ENCODE results near the gene KHDC4.
"Not testable (repeated sequence)": the region's sequence is repeated elsewhere in the genome, so short reads cannot be mapped to it uniquely, and the experiment has no call there.

The KHDC4 gene

DNA sequence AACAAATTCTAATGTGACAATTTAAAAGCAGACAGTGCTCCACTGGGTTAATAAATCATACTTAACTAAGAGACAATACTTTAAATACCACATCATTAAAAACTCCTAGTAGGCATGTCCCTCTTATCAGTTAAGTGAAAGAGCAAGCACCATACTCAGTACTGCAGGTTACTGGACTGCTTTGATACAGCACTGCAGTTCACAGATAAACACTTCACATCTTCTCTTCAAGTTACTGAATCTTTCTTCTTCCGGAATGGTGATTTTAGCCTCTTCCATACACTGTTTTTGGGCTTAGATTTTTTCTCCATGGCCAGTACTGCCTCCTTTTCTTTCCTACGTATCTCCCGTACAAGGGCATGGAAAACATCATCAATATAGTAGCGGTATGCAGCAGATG, 34.1 kb downstream of the KHDC4 start:
- DNase-seq (ENCODE audit: low read depth in 2 of 2): no peak

DNA sequence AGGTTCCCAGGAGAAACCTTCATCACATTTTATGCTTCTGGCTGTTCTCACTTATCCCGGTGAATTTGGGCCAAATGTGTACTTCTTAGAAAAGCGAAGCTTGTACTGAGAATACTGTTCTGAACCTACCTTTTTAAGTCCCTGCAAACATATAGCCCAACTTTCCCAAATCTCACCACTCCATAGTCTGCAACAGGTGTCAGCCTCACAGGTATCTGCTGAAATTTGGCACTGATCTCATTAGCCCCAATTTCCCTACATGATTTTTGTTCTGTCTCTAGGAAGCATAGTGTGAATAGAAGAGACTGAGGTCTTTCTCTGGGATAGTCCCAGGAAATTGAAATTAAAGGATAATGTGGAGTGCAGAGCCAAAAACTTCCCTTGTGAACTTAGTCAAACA, 34.5 kb downstream of the KHDC4 start:
- no peak for DNase-seq (ENCODE audit: low read depth in 2 of 2)

DNA sequence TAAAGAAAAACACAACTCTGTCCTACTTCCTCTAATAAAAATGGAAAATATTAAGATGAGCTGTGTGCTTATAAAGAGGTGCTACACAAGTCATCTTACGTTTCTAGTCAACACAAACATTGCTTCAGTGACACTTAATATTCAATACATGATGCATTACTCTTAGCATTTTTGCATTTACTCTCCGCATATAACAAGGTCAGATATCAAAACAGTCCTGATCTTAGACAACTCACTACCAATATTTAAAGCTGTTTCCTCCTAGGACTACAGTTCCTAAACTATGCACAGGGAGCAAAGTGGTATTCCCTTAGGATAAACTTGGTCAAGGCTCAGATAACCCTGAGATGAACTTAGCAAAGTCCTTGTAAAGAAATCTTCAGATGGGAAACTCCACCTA, 35.3 kb downstream of the KHDC4 start:
- DNase-seq (ENCODE audit: low read depth in 2 of 2): no peak

DNA sequence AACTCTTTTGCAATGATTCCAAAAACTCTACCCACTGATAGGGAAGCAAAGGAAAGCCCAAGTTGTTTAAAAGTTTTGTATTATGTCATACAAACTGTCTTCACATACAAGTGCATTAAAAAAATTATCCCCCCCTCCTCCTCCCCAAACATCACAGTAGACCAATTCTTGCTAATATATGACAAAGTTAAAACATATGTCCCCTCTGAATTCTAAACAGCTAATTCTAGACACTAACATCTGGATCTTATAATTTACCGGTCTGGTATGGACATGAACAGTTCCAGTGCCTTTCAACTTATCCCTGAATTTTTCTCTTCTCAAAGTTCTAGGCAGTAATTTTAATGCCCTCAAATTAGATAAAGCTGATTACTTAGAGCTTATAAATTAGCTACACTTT, 36.5 kb downstream of the KHDC4 start:
- DNase-seq (ENCODE audit: low read depth in 2 of 2): peak in 1 of 2 experiments; percentile 22

DNA sequence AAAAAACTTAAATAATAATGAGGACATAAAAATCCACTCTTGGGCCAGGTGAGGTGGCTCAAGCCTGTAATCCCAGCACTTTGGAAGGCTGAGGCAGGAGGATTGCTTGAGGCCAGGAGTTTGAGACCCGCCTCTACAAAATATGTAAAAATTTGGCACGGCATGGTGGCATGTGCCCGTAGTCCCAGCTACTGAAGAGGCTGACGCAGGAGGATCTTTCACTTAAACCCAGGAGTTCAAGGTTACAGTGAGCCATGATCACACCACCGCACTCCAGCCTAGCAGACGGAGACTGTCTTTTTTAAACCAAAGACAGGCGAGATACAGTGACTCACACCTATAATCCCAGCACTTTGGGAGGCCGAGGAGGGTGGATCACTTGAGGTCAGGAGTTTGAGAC, 37.7 kb downstream of the KHDC4 start:
- not testable (repeated sequence) for DNase-seq (ENCODE audit: low read depth in 2 of 2)

DNA sequence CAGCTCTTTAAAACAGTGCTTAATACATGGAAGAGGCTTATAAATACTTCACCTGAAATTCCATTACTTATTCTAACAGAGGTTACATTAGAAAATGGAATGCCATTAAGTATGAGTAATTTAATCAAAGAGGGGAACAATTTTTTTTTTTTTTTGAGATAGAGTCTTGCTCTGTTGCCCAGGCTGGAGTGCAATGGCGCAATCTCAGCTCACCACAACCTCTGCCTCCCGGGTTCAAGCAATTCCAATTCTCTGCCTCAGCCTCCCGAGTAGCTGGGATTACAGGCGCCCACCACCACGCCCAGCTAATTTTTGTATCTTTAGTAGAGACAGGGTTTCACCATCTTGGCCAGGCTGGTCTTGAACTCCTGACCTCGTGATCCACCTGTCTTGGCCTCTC, 38.6 kb downstream of the KHDC4 start:
- DNase-seq (ENCODE audit: low read depth in 2 of 2): not testable (repeated sequence)

DNA sequence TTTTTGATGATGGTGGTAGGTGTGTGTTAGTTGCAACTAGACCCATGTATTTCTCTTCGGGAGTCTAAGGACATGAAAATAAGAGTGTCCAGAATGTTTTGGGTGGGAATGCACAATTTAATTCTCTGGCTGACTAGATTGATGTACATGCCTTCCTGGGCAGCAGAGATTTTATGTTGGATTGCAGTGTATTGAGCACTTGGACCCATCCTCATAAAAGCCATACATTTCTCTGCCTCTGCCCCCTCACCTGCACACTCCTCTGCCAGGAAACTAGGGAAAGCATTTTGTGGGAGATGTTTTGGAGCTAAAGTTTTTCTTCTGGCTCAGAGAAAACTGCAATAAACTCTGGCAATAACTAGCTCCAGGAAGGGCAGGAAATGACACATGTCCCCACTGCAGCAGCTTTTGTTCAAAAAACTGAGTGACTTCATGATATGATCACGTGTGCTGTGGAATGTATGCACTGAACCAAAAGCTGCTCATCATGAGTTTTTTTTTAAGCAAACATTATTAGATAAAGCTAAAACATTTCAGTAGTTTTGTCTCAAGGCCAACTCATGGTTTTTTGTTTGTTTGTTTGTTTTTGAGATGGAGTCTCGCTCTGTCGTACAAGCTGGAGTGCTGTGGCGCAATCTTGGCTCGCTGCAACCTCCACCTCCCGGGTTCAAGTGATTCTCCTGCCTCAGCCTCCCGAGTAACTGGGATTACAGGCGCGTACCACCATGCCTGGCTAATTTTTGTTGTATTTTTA, 40.6 kb downstream of the KHDC4 start:
- peak; percentile 48 to 53 for DNase-seq (ENCODE audit: low read depth in 2 of 2)

DNA sequence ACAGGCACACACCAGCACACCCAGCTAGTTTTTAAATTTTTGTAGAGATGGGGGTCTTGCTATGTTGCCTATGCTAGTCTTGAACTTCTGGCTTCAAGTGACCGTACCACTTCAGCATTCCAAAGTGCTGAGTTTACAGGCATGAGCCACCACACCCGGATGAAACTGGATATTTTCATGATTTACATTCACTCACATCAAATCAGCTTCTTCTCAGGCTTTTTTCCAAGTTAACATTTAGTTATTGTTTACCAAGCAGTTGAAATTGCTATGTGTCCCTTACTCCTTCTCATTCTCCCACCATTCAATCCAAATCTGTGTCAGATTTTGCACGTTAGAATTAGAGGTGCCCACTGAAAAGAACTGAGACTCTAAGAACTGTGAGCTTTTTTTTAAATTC, 41.4 kb downstream of the KHDC4 start:
- DNase-seq (ENCODE audit: low read depth in 2 of 2): peak in 1 of 2 experiments; percentile 37

DNA sequence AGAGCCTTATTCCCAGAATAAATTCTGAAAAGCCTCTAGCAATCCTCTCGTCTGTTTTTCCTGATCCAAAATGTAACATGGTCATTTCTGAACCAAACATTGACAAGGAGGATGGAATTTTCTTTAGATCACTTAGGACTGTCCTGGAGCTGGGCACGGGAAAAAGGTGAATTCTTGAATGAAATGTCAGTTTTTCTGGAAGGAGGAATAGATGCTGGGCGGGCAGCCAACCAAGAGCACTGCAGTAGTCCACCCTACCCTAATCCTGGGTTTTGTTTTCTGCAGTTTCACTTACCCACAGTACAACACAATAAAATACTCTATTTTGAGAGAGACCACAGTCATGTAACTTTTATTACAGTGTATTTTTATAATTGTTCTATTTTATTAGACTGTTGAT, 44.0 kb downstream of the KHDC4 start:
- no peak for DNase-seq (ENCODE audit: low read depth in 2 of 2)

DNA sequence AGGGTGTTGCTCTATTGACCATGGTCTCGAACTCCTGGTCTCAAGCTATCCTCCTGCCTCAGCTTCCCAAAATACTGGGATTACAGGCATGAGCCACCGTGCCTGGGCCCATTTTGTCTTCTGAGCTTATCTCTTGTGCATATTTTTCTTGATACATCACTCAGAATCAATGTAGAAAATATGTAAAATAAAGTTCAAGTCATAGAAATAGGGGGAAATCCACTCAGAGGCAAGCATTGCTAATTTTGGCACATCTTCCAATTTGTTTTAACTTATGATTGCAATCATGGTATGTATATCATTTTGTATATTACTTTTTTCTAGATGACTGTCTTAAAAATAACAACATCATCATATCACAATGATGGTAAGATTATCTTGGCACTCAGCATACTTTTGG, 44.6 kb downstream of the KHDC4 start:
- DNase-seq (ENCODE audit: low read depth in 2 of 2): no peak

DNA sequence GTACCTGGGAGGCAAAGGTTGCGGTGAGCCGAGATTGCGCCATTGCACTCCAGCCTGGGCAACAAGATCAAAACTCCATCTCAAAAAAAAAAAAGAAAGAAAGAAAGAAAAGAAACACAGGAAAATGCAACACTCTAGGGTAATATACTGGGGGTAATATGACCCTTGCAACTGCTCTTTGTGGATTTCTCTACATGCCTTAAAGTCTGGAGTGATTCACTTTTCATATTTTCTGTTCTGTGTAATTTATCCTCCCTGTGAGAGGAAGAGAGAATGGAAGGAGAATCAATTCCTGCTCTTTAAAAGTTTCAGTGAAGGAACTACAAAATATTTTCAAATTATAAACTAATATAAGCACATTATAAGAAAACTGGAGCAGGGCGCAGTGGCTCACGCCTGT, 45.7 kb downstream of the KHDC4 start:
- no peak for DNase-seq (ENCODE audit: low read depth in 2 of 2)

DNA sequence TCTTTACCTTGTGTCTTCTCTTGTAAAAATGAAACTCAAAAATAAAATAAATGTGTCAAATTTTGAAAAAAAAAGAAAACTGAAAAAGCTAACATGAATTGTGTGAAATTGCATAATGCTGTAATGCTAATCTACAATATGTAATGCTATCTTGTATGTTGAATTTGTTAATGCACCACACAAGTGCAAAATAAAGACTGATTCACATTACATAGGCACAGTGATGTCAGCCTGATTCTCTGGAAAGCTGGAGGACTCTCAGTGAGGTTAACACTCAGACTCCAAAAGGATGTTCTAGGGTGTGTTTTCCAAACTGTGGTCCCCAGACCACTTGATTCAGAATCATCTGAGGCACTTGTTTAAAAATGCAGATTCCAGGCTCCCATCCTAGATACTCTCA, 49.2 kb downstream of the KHDC4 start:
- no peak for DNase-seq (ENCODE audit: low read depth in 2 of 2)

DNA sequence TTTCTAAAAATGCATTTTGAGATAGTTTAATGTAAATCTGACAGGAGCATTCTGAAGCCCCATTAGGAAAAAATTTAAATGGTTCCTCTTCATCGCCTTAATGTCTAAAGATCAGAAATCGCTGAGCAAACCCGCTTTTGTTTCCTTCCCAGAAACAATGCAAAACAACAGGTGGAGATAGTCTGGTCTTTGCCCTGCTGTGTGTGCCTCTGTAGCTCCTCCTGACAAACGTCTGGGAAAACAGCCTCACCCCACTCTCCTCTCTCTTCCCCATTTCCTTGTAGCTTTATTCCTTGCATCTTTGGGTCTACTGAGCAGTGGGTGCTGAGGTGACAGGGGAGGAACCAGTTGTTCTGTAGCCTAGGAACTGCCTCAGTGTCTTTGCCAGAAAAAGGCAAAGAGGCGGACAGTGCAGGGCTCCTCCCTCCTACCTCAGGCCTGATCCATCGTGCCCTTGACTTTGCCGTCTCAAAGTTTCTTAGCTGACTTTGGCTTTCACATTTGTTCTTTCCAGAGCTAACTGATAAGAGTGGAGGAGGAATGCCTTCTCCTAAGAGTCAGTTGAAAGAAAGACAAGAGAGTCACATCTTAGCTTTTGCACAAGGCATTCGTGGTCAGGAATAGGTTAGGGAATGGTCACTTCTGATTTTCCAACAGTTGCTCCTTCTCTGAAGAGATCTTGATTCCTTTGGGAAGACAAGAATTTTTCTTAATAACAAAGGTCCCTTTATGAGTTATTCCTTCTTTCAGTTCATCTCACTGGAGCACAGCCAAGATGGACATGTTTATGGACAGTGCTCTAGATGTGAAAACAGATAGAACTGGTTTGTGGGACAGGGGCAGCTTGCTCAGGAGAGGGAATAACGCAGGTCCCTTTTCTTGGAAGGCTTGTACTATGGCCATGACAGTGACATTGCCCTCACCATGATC, 49.9 kb downstream of the KHDC4 start:
- no peak for DNase-seq (ENCODE audit: low read depth in 2 of 2)

DNA sequence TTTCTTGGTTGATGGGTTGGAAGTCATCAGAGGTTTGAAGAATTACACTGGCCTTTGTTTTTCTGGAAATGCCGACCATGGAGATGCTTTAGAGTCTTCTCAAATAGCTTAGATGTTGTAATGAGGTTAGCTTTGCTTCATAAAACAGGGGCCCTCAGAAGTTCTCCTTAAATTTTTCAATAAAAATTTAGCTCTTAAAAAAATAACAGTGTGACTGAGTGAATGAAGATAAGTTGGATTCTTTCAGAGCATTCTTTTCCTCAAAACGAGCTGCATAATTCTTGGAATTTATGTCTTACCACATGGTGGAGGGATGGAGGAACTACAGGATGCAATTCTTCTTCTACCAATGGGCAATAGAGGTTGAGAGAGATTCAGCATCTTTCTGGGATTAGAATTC, 51.4 kb downstream of the KHDC4 start:
- no peak for DNase-seq (ENCODE audit: low read depth in 2 of 2)

DNA sequence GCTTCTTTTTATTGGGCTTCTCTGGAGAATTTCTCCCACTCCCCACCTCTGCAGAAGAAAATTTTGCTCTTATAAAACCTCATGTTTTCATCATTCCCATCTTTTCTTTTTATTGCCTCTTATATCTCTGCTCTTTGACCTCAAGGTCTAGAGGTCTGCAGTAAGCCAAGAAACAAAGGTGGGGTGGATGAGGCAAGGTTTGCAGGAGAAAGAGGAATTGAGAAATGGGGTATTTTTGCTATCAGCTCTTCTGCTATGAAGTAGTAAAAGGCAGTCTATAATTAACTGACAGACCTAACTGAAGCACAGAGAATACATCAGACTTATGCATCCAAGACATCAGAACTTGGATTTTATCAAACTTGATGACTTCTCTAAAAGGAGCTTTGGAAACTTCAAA, 52.0 kb downstream of the KHDC4 start:
- DNase-seq (ENCODE audit: low read depth in 2 of 2): no peak

DNA sequence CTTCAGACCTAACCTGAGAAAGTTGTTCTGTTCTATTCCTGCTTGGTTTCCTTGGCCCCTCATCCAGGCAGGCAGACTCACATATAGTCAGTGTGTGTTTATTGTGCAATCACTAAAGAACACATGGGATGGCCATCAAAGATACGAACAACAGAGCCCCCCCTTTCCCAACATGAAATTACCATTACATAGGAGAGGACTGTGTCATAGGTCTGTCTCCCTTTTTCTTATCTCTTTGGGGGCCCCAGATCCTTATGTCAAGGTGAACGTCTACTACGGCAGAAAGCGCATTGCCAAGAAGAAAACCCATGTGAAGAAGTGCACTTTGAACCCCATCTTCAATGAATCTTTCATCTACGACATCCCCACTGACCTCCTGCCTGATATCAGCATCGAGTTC, 53.3 kb downstream of the KHDC4 start:
- no peak for DNase-seq (ENCODE audit: low read depth in 2 of 2)

DNA sequence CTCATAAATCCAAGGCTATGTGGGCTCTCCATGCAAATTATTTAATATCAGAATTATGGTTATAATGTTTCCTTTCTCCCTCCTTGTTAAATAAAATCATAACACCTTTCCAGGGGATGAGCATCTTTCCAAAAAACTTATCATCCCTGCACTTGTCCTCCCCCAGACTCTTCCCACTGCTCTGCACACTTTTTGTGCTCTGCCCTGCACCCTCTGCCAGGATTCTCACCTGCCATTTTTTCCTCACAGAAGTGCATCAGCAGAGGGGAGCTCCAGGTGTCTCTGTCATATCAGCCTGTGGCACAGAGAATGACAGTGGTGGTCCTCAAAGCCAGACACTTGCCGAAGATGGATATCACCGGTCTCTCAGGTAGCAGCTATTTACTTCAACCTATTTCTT, 54.0 kb downstream of the KHDC4 start:
- DNase-seq (ENCODE audit: low read depth in 2 of 2): no peak

DNA sequence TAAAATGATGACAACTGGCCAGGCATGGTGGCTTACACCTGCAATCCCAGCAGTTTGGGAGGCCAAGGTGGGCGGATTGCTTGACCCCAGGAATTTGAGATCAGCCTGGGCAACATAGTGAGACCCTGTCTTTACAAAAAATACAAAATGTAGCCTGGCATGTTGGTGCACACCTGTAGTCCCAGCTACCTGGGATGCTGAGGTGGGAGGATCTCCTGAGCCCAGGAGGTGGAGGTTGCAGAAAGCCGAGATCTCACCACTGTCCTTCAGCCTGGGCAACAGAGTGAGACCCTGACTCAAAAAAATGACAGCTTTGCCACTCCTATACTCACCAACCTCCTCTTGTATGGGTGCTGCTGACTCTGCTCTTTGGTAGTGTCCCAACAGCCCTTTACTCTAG, 56.3 kb downstream of the KHDC4 start:
- no peak for DNase-seq (ENCODE audit: low read depth in 2 of 2)

DNA sequence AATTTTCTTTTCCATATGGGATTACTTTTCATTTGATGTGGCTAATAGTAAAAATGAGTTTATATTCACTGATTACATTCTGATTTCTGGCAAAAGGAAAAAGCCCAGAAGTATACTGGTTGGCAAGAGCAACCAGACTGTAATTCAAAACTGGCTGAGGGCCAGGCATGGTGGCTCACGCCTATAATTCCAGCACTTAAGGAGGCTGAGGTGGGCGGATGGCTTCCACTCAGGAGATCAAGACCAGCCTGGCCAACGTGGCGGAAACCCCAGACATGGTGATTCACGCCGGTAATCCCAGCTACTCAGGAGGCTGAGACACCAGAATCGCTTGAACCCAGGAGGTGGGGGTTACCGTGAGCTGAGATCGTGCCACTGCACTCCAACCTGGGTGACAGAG, 60.4 kb downstream of the KHDC4 start:
- DNase-seq (ENCODE audit: low read depth in 2 of 2): no peak

DNA sequence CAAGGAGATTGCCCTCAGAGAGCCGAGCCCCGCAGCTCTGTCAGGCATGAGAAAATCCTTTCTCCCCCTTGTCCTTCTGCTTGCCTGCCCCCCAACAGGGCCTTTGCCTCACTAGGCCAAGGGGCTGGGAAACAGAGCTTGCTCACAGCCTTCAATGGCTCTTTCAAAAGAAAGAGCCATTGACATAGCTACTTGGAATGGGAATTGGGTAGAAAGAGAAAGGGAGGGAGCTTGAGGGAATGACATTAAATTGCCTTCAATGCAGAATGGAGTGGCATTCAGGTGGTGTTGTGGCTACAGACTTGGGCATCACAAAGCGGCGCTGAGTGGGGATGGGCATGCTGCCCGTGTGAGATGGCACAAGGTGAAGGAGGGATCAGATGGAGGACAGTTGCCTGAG, 61.7 kb downstream of the KHDC4 start:
- DNase-seq (ENCODE audit: low read depth in 2 of 2): no peak

DNA sequence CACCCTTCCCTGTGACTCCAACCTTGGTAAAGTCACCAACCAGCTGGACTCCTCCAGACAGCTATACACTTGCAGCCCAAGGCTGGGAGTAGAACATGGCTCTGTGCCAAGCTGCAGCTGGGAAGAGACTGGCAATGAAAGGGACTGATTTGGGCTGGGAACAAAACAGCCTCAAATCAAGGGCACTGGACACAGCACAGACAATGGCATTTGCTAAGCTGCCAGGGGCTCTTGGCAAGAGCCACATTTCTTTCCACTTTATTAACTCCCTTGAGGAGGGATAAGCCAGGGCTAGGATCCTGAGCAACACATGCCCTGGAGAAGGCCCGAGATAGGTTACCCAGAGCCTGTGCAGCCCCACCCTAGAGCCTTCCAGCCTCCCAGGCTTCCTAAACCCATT, 62.8 kb downstream of the KHDC4 start:
- no peak for DNase-seq (ENCODE audit: low read depth in 2 of 2)

DNA sequence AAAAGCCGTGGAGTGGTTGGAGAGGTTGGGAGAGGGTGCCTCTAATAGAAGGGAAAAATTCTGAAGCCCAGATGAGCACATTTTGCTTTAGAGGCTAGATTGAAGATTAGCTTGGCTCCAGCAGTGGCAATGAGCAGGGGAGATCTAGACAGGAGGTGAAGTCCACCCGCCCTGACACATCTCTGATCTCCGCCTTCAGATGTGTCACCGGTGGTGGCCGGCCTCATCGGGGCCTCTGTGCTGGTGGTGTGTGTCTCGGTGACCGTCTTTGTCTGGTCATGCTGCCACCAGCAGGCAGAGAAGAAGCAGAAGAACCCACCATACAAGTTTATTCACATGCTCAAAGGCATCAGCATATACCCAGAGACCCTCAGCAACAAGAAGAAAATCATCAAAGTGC, 66.4 kb downstream of the KHDC4 start:
- DNase-seq (ENCODE audit: low read depth in 2 of 2): no peak

DNA sequence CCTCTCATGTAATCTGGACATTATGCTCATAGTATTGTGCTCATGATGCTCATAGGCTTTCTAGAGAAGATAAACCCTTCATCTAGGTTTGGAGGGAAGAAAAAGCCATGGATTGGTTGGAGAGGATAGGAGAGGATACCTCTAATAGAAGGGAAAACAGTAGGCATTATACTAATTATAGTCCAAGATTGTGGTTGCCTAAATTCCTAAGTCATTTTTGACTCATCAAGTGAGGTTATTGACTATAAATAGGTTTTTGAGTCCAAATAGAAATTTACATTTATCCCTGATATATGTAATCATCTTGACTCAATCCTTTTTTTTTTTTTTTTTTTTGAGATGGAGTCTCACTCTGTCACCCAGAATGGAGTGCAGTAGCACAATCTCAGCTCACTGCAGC, 69.8 kb downstream of the KHDC4 start:
- no peak for DNase-seq (ENCODE audit: low read depth in 2 of 2)

Measured in fibroblast of skin of left biceps (primary cell).